IMR-90 (cell line): ENCODE measurements around the gene RNF19B. TPM values are rescaled to one million over a fixed set of nuclear protein-coding genes. Genes with fewer than 3 reads are reported as not detected.

Experiments
- ATAC-seq: fragments of 200-7000 bp; cut with Tn5 transposase; 2 replicates; pipeline ENCODE4 v1.9.1; 2020; ENCODE audit warnings: low read depth, mild to moderate bottlenecking, moderate library complexity
- BruUV-seq: library from RNA; stranded (reverse); fragments of 400-500 nt; replicated peaks from 2 replicates; lab custom pipeline; 2021; lab: Mats Ljungman, UMichigan
- CTCF ChIA-PET: fragments of 300-600 bp; formaldehyde crosslinking; extraction: SDS; loops from one replicate; lab custom pipeline; 2021; ENCODE audit warnings: antibody characterized with exemption; lab: Yijun Ruan, JAX
- POLR2A ChIA-PET: fragments of 300-600 bp; sonication (Branson Sonifier 250); formaldehyde crosslinking; loops from one replicate; lab custom pipeline; 2022; ENCODE audit warnings: antibody characterized with exemption; ENCODE audit not compliant: unreplicated experiment; lab: Charles Lee
- DNase-seq: peaks from one replicate; pipeline ENCODE4 v3.0.0; 2013
- H2AFZ ChIP-seq: replicated peaks from 2 replicates; pipeline ENCODE3; 2013; ENCODE audit warnings: low read length, mild to moderate bottlenecking; ENCODE audit not compliant: poor library complexity
- H2AK5ac ChIP-seq: 2 replicates; pipeline ENCODE4 v1.6.1; 2013; ENCODE audit warnings: low read depth, low read length, inconsistent platforms
- H2AK9ac ChIP-seq: replicated peaks from 2 replicates; pipeline ENCODE3; 2013; ENCODE audit warnings: mild to moderate bottlenecking, low read depth, low read length, moderate library complexity; ENCODE audit not compliant: poor library complexity
- H2BK120ac ChIP-seq: 2 replicates; pipeline ENCODE4 v1.6.1; 2013; ENCODE audit warnings: low read depth, low read length, inconsistent platforms
- H2BK15ac ChIP-seq: 3 replicates; pipeline ENCODE4 v1.6.1; 2013; ENCODE audit warnings: low read depth, low read length, inconsistent platforms
- H2BK20ac ChIP-seq: 2 replicates; pipeline ENCODE4 v1.6.1; 2013; ENCODE audit warnings: low read depth, mild to moderate bottlenecking, inconsistent platforms, low read length, moderate library complexity
- H2BK5ac ChIP-seq: 2 replicates; pipeline ENCODE4 v1.6.1; 2013; ENCODE audit warnings: mild to moderate bottlenecking, low read depth, low read length, inconsistent platforms; ENCODE audit not compliant: poor library complexity, severe bottlenecking
- H3K14ac ChIP-seq: replicated peaks from 2 replicates; pipeline ENCODE4 v1.6.1; 2013; ENCODE audit warnings: low read depth, low read length, inconsistent platforms
- H3K18ac ChIP-seq: 2 replicates; pipeline ENCODE4 v1.6.1; 2013; ENCODE audit warnings: low read depth, low read length, control low read depth
- H3K23ac ChIP-seq: 2 replicates; pipeline ENCODE4 v1.6.1; 2013; ENCODE audit warnings: low read depth, low read length, inconsistent platforms
- H3K27ac ChIP-seq: 2 replicates; pipeline ENCODE4 v1.5.1; 2013; ENCODE audit warnings: mild to moderate bottlenecking, control low read depth, low read length; ENCODE audit not compliant: insufficient read depth
- H3K27me3 ChIP-seq: 2 replicates; pipeline ENCODE4 v1.6.1; 2013; ENCODE audit warnings: low read length; ENCODE audit not compliant: control insufficient read depth, insufficient read depth
- H3K36me3 ChIP-seq: 2 replicates; pipeline ENCODE4 v1.6.1; 2013; ENCODE audit warnings: low read length, mixed read lengths; ENCODE audit not compliant: control insufficient read depth, insufficient read depth
- H3K4ac ChIP-seq: 2 replicates; pipeline ENCODE4 v1.6.1; 2013; ENCODE audit warnings: low read depth, low read length, inconsistent platforms
- H3K4me1 ChIP-seq: 2 replicates; pipeline ENCODE4 v1.6.1; 2013; ENCODE audit warnings: low read length, mixed read lengths; ENCODE audit not compliant: control insufficient read depth, insufficient read depth
- H3K4me2 ChIP-seq: 2 replicates; pipeline ENCODE4 v1.6.1; 2013; ENCODE audit warnings: low read depth, mild to moderate bottlenecking, control low read depth, low read length, moderate library complexity
- H3K4me3 ChIP-seq: 2 replicates; pipeline ENCODE4 v1.5.1; 2013; ENCODE audit warnings: low read depth, mild to moderate bottlenecking, control low read depth, low read length, moderate library complexity; ENCODE audit not compliant: insufficient read depth
- H3K56ac ChIP-seq: 2 replicates; pipeline ENCODE4 v1.6.1; 2013; ENCODE audit warnings: low read length, inconsistent platforms; ENCODE audit not compliant: insufficient read depth; ENCODE audit errors: extremely low read depth
- H3K79me1 ChIP-seq, 2 experiments: 2 replicates each; pipeline ENCODE4 v1.6.1; 2013; ENCODE audit warnings: low read length in 2 of 2, inconsistent platforms in 1 of 2, low read depth in 1 of 2
- H3K9ac ChIP-seq: 2 replicates; pipeline ENCODE4 v1.6.1; 2013; ENCODE audit warnings: low read depth, low read length, control low read depth
- H3K9me1 ChIP-seq: 2 replicates; pipeline ENCODE4 v1.6.1; 2013; ENCODE audit warnings: low read length, inconsistent platforms; ENCODE audit not compliant: insufficient read depth
- H3K9me3 ChIP-seq: 2 replicates; pipeline ENCODE4 v1.6.1; 2013; ENCODE audit warnings: low read length; ENCODE audit not compliant: control insufficient read depth, insufficient read depth
- H4K20me1 ChIP-seq: 2 replicates; pipeline ENCODE4 v1.6.1; 2013; ENCODE audit warnings: low read length, inconsistent platforms; ENCODE audit not compliant: insufficient read depth
- H4K5ac ChIP-seq: 2 replicates; pipeline ENCODE4 v1.6.1; 2013; ENCODE audit warnings: mild to moderate bottlenecking, low read depth, low read length, control low read depth
- H4K8ac ChIP-seq, 2 experiments: 2 replicates each; pipeline ENCODE4 v1.6.1; 2013; ENCODE audit warnings: low read depth in 2 of 2, low read length in 2 of 2, control low read depth in 1 of 2, inconsistent platforms in 1 of 2
- H4K91ac ChIP-seq: 2 replicates; pipeline ENCODE4 v1.6.1; 2013; ENCODE audit warnings: low read depth, low read length, inconsistent platforms; ENCODE audit not compliant: insufficient read depth
- BHLHE40 ChIP-seq: fragments of 150-350 bp; IDR thresholded peaks from 2 replicates; pipeline ENCODE4 v1.6.1; 2016; ENCODE audit warnings: mild to moderate bottlenecking, low read depth, low read length
- CEBPB ChIP-seq: IDR thresholded peaks from 2 replicates; pipeline ENCODE4 v1.6.1; 2012; ENCODE audit warnings: low read depth, low read length, improper control_type of control experiment
- FOS ChIP-seq: fragments of 150-350 bp; IDR thresholded peaks from 2 replicates; pipeline ENCODE4 v1.6.1; 2016; ENCODE audit warnings: low read depth, low read length
- MAFK ChIP-seq: IDR thresholded peaks from 2 replicates; pipeline ENCODE4 v1.6.1; 2012; ENCODE audit warnings: low read depth, low read length, improper control_type of control experiment
- MAZ ChIP-seq: IDR thresholded peaks from 2 replicates; pipeline ENCODE4 v1.6.1; 2012; ENCODE audit warnings: low read depth, mild to moderate bottlenecking, low read length, improper control_type of control experiment, moderate library complexity, borderline replicate concordance
- MXI1 ChIP-seq: IDR thresholded peaks from 2 replicates; pipeline ENCODE4 v1.6.1; 2012; ENCODE audit warnings: low read depth, mild to moderate bottlenecking, low read length, moderate library complexity, borderline replicate concordance
- NFE2L2 ChIP-seq: fragments of 150-350 bp; IDR thresholded peaks from 2 replicates; pipeline ENCODE4 v1.6.1; 2016; ENCODE audit warnings: low read depth, mild to moderate bottlenecking, low read length
- POLR2A ChIP-seq: IDR thresholded peaks from 2 replicates; pipeline ENCODE4 v1.6.1; 2012; ENCODE audit warnings: mild to moderate bottlenecking, low read depth, low read length
- RAD21 ChIP-seq: IDR thresholded peaks from 2 replicates; pipeline ENCODE4 v1.6.1; 2012; ENCODE audit warnings: low read length, improper control_type of control experiment
- WGBS, 2 experiments: methylation state at CpG; one replicate each; pipeline versions ENCODE4 v1.1.5 to v1.1.7; 2013; ENCODE audit warnings: missing lambda C conversion rate in 2 of 2; ENCODE audit not compliant: insufficient read length in 1 of 2; ENCODE audit errors: extremely low coverage in 2 of 2; 5-methylcytosine and 5-hydroxymethylcytosine counted together
- dilution Hi-C: fragments of 300-500 bp; cut with HindIII; formaldehyde crosslinking; loops from one replicate; pipeline ENCODE4 v1.14.3; 2018; ENCODE audit warnings: low sequenced_read_pairs; ENCODE audit not compliant: unreplicated experiment
- in situ Hi-C: fragments of 300-500 bp; cut with MboI; formaldehyde crosslinking; loops from 3 replicates; pipeline ENCODE4 v1.14.3; 2019; ENCODE audit warnings: low sequenced_read_pairs, inconsistent platforms, mixed read lengths
- intact Hi-C: fragments of 100-400 bp; cut with micrococcal nuclease; formaldehyde crosslinking; loops from 2 replicates; pipeline ENCODE4 v1.10.0; 2022
- polyA plus RNA-seq, 3 experiments: library from polyadenylated mRNA; depleted of rRNA; stranded (reverse); fragments of >200 nt; gene quantifications; 2 replicates each; pipeline ENCODE4 v1.2.3, GENCODE V29; 2012; ENCODE audit warnings: low replicate concordance in 1 of 3
- total RNA-seq: library from RNA; depleted of rRNA; stranded (reverse); fragments of >200 nt; gene quantifications from 2 replicates; pipeline ENCODE4 v1.2.3, GENCODE V29; 2012
- TF ChIP-seq, protein P1 (sequence below): conservative IDR thresholded peaks from 2 replicates; pipeline ENCODE4 v1.5.1; 2012; ENCODE audit warnings: mild to moderate bottlenecking, low read depth, low read length, improper control_type of control experiment

Gene RNF19B
- total and polyA plus RNA-seq, 2 of the 4 experiments (the other 2 are of a cell fraction), result 10.0 to 11.6 TPM

GRCh38 chr1:32963746-32964460 is 706 bp downstream of the RNF19B start:
- Histone ChIP-seq H2AK9ac (peak overlapping the region; percentile 67), H3K36me3 (no peaks in the 10 kb centered on the region), H3K56ac (no peak overlapping the region), H3K14ac (no peak overlapping the region), H2BK20ac (no peak overlapping the region), H3K4me3 (peak overlapping the region; percentile 94), H4K20me1 (peaks cover 24% of the 10 kb centered on the region), H3K4me2 (peak overlapping the region; percentile 88), H3K9me1 (peaks cover 12% of the 10 kb centered on the region), H4K5ac (no peak overlapping the region), H4K91ac (no peak overlapping the region), H2AFZ (peak overlapping the region; percentile 92), H4K8ac (no peak overlapping the region), H2BK5ac (peak overlapping the region; percentile 48), H3K27me3 (no peaks in the 10 kb centered on the region), H3K4ac (peak overlapping the region; percentile 50; the same call in 1 of the 2 replicates), H3K23ac (peak overlapping the region; percentile 2; the same call in 1 of the 2 replicates), H3K4me1 (peaks cover 16% of the 10 kb centered on the region), H3K27ac (peak overlapping the region; percentile 65), H3K9ac (peak overlapping the region; percentile 67), H2AK5ac (no peak overlapping the region), H3K18ac (no peak overlapping the region), H3K9me3 (no peaks in the 10 kb centered on the region), H2BK120ac (no peak overlapping the region), H3K79me1 (peaks cover 25 to 36% of the 10 kb centered on the region in 2 experiments), H2BK15ac (no peak overlapping the region)
- POLR2A ChIA-PET, result no interaction called here
- DNase-seq, result peak; percentile 33
- no peak for TF ChIP-seq FOS
- peak; percentile 64; the same call in 1 of the 2 replicates for TF ChIP-seq MXI1
- no peak for TF ChIP-seq MAFK
- no peak for TF ChIP-seq RAD21
- TF ChIP-seq MAZ, result no peak
- TF ChIP-seq, protein P1, sequence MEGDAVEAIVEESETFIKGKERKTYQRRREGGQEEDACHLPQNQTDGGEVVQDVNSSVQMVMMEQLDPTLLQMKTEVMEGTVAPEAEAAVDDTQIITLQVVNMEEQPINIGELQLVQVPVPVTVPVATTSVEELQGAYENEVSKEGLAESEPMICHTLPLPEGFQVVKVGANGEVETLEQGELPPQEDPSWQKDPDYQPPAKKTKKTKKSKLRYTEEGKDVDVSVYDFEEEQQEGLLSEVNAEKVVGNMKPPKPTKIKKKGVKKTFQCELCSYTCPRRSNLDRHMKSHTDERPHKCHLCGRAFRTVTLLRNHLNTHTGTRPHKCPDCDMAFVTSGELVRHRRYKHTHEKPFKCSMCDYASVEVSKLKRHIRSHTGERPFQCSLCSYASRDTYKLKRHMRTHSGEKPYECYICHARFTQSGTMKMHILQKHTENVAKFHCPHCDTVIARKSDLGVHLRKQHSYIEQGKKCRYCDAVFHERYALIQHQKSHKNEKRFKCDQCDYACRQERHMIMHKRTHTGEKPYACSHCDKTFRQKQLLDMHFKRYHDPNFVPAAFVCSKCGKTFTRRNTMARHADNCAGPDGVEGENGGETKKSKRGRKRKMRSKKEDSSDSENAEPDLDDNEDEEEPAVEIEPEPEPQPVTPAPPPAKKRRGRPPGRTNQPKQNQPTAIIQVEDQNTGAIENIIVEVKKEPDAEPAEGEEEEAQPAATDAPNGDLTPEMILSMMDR, result no peak
- no peak for TF ChIP-seq NFE2L2
- no peak for TF ChIP-seq CEBPB
- 0 out of 2 replicates have a peak, but pooled peaks have one; percentile 34 for TF ChIP-seq BHLHE40
- no peak for TF ChIP-seq POLR2A
- no TSS peak for BruUV-seq
- peak; percentile 24 for ATAC-seq
- dilution Hi-C loops, result no loop called here
- intact Hi-C loops, result loop anchor here (1.0 to 2.0 kb wide), 2 partner anchors 25 to 43 kb away; no protein-coding TSS in a partner anchor
- CTCF ChIA-PET, result interaction anchor here (1.9 kb wide), 1 partner anchor 43 kb away, joined by 11 read pairs; no protein-coding TSS in a partner anchor
- in situ Hi-C loops, result no loop called here
- WGBS, 2 experiments, result 1% methylated on average over 46 of the region's 78 CpGs; no CpG with 5 or more reads in 1 of the 2 experiments
